KOPT-K1 (cell line): ENCODE data around the gene TTLL11.
"Not testable (repeated sequence)": the region's sequence is repeated elsewhere in the genome, so short reads cannot be mapped to it uniquely, and the experiment has no call there.

Experiments
- H3K27ac ChIP-seq: fragments of 200-600 bp; sonication (generic); 2 replicates; pipeline ENCODE4 v1.5.1; 2016; ENCODE audit warnings: antibody characterized with exemption, mild to moderate bottlenecking, low read depth, low read length; ENCODE audit not compliant: poor library complexity, severe bottlenecking
- H3K36me3 ChIP-seq: fragments of 200-600 bp; sonication (generic); 2 replicates; pipeline ENCODE4 v1.5.1; 2017; ENCODE audit warnings: antibody characterized with exemption, mild to moderate bottlenecking, low read length, moderate library complexity; ENCODE audit not compliant: insufficient read depth
- H3K9me3 ChIP-seq: fragments of 200-600 bp; sonication (generic); 2 replicates; pipeline ENCODE4 v1.5.1; 2017; ENCODE audit warnings: antibody characterized with exemption, low read length, mild to moderate bottlenecking; ENCODE audit not compliant: insufficient read depth, poor library complexity, severe bottlenecking

The TTLL11 gene

DNA sequence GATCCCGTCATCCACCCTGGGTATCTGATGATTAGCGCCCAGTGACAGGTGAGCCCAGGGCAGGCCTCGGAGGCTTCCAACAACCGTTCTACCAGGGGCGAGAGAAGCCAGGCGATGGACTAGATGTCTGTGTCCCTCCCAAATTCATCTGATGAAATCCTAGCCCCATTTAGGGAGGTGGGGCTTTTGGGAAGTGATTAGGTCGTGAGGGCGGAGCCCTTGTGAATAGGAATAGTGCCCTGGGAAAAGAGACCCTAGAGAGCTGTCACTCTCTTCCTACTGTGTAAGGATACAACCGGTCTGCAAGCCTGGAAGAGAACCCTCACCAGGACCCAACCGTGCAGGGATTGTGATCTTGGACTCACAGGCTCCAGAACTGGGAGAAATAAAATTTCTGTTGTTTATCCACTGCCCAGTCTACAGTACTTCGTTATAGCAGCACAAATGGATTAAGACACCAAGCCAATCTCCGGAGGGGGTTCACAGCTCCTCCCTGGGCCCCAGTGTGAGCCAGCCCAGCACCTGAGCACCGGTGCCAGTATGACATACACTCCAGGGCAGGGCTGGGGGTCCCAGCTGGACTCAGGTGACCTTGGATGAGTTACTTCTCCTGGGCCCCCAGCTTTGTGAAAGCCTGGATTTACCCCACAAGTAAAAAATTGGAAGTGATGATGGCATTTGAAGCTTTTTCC, 279.4 kb downstream of the TTLL11 start:
- Histone ChIP-seq H3K36me3 (no peaks in the 10 kb centered on the region), H3K9me3 (no peaks in the 10 kb centered on the region), H3K27ac (no peak overlapping the region)

DNA sequence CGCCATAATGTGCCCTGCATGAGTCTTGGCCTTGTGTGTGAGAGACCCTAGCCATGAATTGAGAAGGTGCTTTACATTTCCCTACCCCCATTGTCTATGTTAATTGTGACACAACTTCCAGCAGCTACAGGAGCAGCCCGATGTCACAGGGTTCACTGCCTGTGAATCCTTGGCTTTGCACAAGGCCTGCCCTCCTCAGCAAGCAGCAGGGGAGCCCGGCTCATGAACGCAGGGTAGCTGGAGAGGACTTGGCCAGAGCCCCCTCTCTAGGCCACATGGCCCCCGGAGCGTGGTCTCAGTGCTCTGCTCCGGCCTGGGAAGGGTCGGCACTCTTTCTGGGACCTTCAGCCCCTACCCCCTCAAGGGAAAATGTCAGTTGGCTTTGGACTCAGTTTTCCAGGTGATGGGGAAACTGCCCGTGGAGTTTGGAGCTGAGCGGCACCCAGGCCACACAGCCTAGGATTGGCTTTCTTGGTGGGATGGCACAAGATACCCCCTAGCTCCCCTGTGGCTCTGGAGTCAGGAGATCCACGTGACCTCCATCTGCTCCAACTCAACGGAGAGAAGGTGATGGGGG, 280.9 kb downstream of the TTLL11 start:
- Histone ChIP-seq H3K36me3 (no peaks in the 10 kb centered on the region), H3K27ac (no peak overlapping the region), H3K9me3 (no peaks in the 10 kb centered on the region)

DNA sequence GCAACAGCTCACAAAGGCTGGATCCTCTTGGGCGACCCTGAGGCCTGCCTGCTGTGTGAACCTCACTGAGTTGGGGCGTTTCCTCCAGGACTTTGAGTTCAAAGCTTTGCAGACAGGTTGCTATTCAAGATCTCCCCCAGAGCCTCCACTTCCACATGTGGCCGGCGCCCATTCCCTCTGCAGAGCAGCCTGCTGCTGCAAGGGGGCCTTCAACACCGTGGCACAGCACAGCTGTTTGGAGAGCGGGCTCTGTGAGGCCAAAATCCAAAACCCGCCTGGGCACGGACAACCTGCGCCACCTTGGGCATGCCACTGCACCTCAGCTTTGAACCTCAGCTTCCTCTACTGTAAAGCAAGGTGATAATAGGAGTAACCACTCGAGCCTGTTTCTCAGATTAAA, 281.4 kb downstream of the TTLL11 start:
- no peaks in the 10 kb centered on the region for H3K36me3 ChIP-seq
- H3K27ac ChIP-seq = no peak overlapping the region
- no peaks in the 10 kb centered on the region for H3K9me3 ChIP-seq

DNA sequence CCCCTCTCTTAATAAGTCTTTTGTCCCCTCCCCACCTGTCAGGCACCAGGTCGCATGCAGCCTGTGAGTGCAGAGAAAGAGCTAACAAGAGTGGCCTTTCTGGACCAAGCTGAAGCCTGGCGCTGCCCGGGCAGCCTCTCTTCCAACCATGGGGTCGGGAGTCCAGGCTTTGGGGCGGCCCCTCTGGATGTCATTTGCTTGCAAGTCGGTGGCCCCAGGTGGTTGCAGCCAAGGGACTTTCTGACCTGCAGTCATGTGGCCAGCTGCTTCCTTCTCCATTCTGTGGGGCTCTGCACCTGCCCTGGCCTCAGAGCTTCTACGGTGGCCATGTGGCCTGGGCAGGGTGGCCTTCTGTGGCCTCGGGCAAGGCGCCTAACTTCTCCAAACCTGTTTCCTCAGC, 282.0 kb downstream of the TTLL11 start:
- Histone ChIP-seq H3K36me3 (no peaks in the 10 kb centered on the region), H3K27ac (no peak overlapping the region), H3K9me3 (no peaks in the 10 kb centered on the region)

DNA sequence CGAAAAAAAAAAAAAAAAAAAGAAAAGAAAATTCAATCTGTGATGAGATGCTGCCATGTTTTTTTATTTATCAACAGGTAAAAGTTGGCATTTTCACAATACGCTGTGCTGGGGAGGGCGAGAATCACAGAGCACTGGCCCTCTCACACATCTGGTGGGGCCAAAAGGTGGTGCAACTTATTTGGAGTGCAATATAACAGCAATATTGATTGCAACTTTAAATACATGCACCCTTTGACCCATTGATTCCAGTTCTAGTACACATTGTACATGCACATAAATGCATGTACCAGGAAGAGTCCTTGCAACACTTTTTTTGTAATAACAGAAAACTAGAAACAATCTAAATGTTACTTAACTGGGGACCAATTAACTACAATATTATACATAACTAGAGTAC, 282.6 kb downstream of the TTLL11 start:
- Histone ChIP-seq H3K36me3 (no peaks in the 10 kb centered on the region), H3K9me3 (no peaks in the 10 kb centered on the region), H3K27ac (no peak overlapping the region)

DNA sequence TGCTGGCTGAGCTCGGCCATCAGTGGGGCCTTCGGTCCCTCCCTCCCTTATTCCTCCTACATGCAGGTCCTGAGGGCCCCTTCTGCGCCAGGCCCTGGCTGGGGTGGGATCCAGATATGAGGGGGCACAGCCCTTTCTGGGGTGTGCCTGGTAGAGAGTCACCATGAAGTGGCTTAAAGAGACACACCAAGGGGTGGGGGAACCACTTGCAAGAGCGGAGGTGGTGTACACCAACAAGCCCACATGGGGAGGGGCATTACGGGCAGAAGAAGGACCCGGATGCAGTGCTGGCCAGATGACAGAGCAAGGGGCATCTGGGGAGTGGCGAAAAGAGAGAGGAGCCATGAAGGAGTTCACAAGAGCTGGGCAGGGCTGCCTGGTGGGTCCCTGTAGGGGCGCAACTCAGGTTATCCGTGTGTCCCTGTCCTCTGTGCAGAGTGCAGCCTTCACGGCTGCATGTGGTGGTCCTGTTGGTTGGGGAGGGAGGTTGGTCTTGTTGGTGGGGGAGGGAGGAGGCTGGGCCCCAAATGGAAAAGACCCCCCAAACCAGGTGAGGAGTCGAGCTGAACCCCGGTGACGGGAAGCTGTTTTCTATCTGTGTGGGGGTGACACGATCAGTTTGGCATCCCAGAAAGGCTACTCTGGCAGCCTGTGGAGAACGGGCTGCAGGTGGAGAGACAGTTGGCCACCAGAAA, 283.6 kb downstream of the TTLL11 start:
- H3K36me3 ChIP-seq = no peaks in the 10 kb centered on the region
- peaks cover 8% of the 10 kb centered on the region for H3K9me3 ChIP-seq
- H3K27ac ChIP-seq = no peak overlapping the region

DNA sequence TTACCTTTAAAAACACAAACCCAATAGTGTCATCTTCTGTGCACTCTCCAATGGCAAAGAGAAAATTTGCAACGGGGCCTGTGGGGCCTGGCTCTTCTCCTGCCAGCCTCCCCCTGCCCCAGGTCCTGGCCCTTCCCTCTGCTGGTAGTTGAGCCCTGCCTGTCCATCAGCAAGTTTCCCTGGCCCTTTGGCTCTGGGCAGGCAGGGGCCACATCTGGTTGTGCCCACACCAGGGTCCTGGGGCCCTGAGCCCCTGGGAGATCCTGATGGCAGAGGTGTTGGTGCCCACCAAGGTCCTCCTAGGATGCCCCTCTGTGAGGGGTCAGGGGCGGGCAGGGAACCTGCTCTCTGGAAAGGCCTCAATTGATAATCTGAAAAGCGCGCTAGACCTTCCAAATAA, 284.3 kb downstream of the TTLL11 start:
- H3K9me3 ChIP-seq = peaks cover 12% of the 10 kb centered on the region
- no peaks in the 10 kb centered on the region for H3K36me3 ChIP-seq
- no peak overlapping the region for H3K27ac ChIP-seq

DNA sequence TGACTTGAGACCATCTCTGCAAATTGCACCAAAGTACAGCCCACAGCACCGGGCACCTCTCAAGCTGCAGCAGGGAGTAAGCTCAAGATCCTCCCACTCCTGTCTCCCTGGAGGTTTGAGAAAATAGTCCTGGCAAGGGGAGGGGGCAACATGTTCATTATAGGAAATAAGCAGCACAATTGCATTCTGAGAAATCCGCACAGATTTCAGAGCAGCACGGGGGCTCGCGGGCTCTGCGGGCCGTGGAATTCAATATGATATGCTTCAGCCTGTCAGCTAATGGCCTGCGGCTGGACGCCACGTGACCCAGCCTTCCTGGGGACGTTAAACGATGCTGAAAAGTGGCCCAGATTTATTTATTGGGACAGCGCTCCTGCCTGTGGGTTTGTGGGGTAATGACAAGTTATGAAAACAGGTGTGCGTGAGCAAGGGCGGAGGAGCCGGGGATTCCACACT, 285.3 kb downstream of the TTLL11 start:
- Histone ChIP-seq H3K36me3 (no peaks in the 10 kb centered on the region), H3K27ac (no peak overlapping the region)

DNA sequence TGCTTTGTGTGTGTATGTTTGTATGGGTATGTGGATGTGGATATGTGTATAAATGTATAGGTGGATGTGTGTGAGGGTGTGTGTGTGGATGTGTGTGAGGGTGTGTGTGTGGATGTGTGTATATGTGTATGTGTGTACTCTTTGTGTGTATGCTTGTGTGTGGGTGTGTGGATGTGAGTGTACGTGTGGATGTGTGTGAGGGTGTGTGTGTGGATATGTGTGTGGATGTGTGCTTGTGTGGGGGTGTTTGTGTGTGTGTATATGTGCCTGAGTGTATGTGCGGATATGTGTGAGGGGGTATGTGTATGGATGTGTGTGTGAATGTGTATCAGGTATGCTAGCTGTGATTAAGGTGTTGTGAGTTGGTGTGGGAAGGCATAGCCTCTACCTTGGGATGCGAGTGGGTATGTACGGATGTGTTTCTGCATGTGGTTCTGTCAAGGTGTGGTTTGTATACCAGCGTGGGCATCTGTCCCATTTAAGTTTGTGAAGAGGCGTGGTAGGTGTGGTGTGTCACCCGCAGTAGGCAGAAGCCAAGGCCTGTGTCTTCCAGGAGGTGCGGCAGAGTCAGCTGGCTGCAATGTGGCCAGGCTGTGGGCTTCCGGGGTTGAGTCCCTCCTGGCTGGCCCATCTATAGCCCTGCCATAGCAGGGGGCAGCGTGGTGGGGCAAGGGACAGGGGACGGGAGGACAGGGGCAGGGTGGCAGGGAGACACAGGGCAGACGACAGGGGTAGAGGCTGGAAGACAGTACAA, 285.9 kb downstream of the TTLL11 start:
- no peak overlapping the region for H3K27ac ChIP-seq
- H3K36me3 ChIP-seq = no peaks in the 10 kb centered on the region
- peaks cover 12% of the 10 kb centered on the region for H3K9me3 ChIP-seq

More for the DNA sequence above, 285.3 kb downstream of the TTLL11 start:
- peaks cover 12% of the 10 kb centered on the region for H3K9me3 ChIP-seq

DNA sequence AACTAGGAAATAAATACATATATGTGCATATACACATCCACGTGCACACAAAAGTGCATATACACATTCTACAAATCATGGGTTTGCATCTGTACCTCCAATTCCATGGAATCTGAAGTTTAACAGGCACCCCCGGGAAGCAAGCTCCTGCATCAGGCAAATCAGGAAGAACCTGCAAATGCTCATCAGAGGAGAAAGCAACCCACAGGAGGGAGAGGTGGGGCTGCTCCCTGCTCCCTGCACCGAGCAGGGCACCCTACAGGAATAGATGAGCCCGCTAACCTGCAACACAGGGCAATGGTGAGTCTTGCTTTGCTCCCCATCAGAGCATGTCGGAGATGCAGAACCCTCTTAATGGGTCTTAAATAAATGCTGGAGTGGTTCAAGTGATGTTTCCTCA, 290.4 kb downstream of the TTLL11 start:
- no peak overlapping the region for H3K27ac ChIP-seq
- H3K9me3 ChIP-seq = peaks cover 12% of the 10 kb centered on the region

DNA sequence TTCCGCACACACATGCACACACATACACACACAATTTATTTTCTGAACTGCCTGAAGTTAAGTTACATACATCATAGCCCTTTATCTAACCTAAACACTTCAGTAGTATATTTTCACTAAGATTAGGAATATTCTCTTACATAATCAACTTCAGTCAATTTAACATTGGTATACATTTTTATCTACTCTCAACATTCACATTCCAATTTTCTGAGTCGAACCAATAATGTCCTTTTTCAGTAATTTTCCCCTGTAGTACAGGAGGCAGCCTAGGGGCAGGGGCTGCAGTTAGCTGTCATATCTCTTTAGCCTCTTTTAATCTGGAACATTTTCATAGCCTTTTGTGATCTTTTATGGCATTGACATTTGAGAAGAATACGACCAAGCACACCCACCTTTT, 291.5 kb downstream of the TTLL11 start:
- Histone ChIP-seq H3K27ac (no peak overlapping the region), H3K9me3 (peaks cover 12% of the 10 kb centered on the region), H3K36me3 (no peaks in the 10 kb centered on the region)

More for the DNA sequence above, 290.4 kb downstream of the TTLL11 start:
- H3K36me3 ChIP-seq = no peaks in the 10 kb centered on the region

DNA sequence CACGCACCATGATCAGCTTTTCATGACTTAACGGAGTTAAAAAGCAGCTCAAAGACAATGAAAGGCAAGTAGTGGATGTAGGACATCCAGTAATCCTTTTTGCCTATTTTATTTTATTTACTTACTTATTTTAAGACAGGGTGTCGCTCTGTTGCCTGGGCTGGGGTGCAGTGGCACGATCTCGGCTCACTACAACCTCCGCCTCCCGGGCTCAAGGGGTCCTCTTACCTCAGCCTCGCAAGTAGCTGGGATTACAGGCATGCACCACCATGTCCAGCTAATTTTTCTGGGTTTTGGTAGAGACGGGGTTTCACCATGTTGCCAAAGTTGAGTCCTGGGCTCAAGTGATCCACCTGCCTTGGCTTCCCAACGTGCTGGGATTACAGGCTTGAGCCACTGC, 292.7 kb downstream of the TTLL11 start:
- no peak overlapping the region for H3K27ac ChIP-seq
- no peaks in the 10 kb centered on the region for H3K36me3 ChIP-seq
- H3K9me3 ChIP-seq = peaks cover 12% of the 10 kb centered on the region

DNA sequence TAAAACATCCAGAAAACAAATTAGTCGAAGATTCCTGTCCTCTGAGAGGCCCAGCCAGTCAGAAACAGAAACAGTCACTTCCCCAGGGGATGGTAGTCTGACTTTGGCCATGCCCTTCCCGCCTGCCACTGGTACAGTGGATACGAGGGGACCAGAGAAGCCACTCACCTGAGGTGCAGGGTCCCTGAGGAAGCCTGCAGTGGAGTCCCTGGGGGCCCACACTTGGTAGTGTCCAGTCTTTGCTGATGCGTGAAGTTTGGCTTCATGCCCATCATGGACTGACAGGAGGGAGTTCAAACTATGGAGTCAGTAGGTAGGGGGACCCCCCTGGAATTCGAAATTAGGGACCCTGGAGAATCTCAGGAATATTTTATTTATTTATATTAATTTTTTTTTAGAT, 294.2 kb downstream of the TTLL11 start:
- no peaks in the 10 kb centered on the region for H3K36me3 ChIP-seq
- H3K9me3 ChIP-seq = no peaks in the 10 kb centered on the region
- no peak overlapping the region for H3K27ac ChIP-seq

DNA sequence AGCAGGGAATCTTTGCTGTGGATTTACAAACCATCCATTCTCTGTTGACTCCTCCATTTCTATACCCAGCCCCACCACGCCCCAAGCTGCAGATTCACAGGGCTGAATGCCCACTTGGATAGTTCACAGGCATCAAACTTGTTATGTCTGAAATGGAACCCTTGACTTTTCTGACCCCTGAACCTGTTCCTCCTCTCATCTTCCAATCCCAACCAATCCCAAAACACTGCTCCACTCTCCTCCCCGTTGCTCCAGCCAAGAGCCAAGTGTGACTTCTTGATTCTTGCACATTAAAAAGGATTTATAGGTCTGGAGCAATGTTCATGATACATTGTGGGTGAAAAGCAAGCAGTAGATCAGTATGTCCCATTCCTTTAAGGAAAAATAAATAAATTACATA, 296.0 kb downstream of the TTLL11 start:
- no peak overlapping the region for H3K27ac ChIP-seq
- no peaks in the 10 kb centered on the region for H3K36me3 ChIP-seq
- H3K9me3 ChIP-seq = no peaks in the 10 kb centered on the region

DNA sequence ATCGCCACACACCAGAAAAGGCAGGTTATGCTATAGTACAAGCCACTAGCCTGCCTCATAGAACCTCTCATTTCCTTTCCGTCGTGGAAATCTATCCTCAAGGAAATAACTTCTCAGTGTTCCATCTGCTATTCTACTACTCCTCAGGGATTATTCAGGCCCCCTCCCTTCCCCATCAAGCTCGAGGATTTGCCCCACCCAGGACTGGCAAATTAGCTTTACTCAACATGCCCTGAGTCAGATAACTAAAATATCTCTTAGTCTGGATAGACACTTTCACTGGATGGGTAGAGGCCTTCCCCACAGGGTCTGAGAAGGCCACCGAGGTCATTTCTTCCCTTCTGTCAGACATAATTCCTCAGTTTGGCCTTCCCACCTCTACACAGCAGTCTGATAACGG, 298.8 kb downstream of the TTLL11 start:
- not testable (repeated sequence) for H3K36me3 ChIP-seq, H3K9me3 ChIP-seq, H3K27ac ChIP-seq
